Astrocyte of the cerebellum (primary cell): Measurements from ENCODE around the gene BANP.
"Not testable (repeated sequence)": the region's sequence is repeated elsewhere in the genome, so short reads cannot be mapped to it uniquely, and the experiment has no call there.

Experiments used
- DNase-seq: peaks from one replicate; pipeline ENCODE4 v3.0.0-alpha.2; 2011; ENCODE audit warnings: low read depth
- H3K4me3 ChIP-seq: 2 replicates; pipeline ENCODE4 v1.5.1; 2011; ENCODE audit warnings: mild to moderate bottlenecking, low read depth, low read length, moderate library complexity
- CTCF ChIP-seq: IDR thresholded peaks from 2 replicates; pipeline ENCODE4 v1.5.1; 2012; ENCODE audit warnings: low read length, low read depth, moderate library complexity, mild to moderate bottlenecking; ENCODE audit errors: missing control alignments
- in situ Hi-C: cut with HindIII; loops from 2 replicates; pipeline ENCODE4 v1.10.0; 2017; ENCODE audit warnings: low sequenced_read_pairs

The BANP gene

GRCh38 chr16:88019821-88020515, 68.7 kb downstream of the BANP start:
- TF ChIP-seq CTCF = no peak
- no peak for DNase-seq
- H3K4me3 ChIP-seq = no peak overlapping the region
- in situ Hi-C loops = no loop called here

- in situ Hi-C loops = no loop called here
- DNase-seq = no peak
- no peak for TF ChIP-seq CTCF
- no peak overlapping the region for H3K4me3 ChIP-seq
Observed at GRCh38 chr16:88020516-88020885, 69.3 kb downstream of the BANP start.

GRCh38 chr16:88021041-88021970, 70.1 kb downstream of the BANP start:
- in situ Hi-C loops, DNase-seq, H3K4me3 ChIP-seq: not testable (repeated sequence)

- H3K4me3 ChIP-seq = no peak overlapping the region
- DNase-seq = no peak
- no peak for TF ChIP-seq CTCF
- in situ Hi-C loops = no loop called here
Observed at GRCh38 chr16:88022076-88023042, 71.1 kb downstream of the BANP start.

GRCh38 chr16:88023366-88023765, 72.1 kb downstream of the BANP start:
- H3K4me3 ChIP-seq = no peak overlapping the region
- in situ Hi-C loops = no loop called here
- TF ChIP-seq CTCF = no peak
- no peak for DNase-seq

GRCh38 chr16:88023786-88024185, 72.6 kb downstream of the BANP start:
- H3K4me3 ChIP-seq = no peak overlapping the region
- no peak for DNase-seq
- no peak for TF ChIP-seq CTCF
- in situ Hi-C loops = no loop called here
